Mucosa of stomach (tissue), 1 donor: ENCODE data around the gene CDC42SE2.
"Not testable (repeated sequence)": the region's sequence is repeated elsewhere in the genome, so short reads cannot be mapped to it uniquely, and the experiment has no call there.

Experiments
- H3K27me3 ChIP-seq: one replicate; pipeline ENCODE4 v1.7.0; 2013; ENCODE audit warnings: mild to moderate bottlenecking, low read length; ENCODE audit not compliant: control insufficient read depth, insufficient read depth
- H3K36me3 ChIP-seq: one replicate; pipeline ENCODE4 v1.7.0; 2013; ENCODE audit warnings: low read length; ENCODE audit not compliant: control insufficient read depth, insufficient read depth
- H3K4me1 ChIP-seq: one replicate; pipeline ENCODE4 v1.7.0; 2013; ENCODE audit warnings: mild to moderate bottlenecking, low read length; ENCODE audit not compliant: control insufficient read depth, insufficient read depth
- H3K4me3 ChIP-seq: one replicate; pipeline ENCODE4 v1.7.0; 2013; ENCODE audit warnings: low read length
- H3K9ac ChIP-seq: one replicate; pipeline ENCODE4 v1.7.0; 2013; ENCODE audit warnings: mild to moderate bottlenecking, low read length, moderate library complexity
- H3K9me3 ChIP-seq: one replicate; pipeline ENCODE4 v1.7.0; 2013; ENCODE audit warnings: mild to moderate bottlenecking, low read length, moderate library complexity; ENCODE audit not compliant: control insufficient read depth
- donor health status: Pancreatic carcinoma.

The CDC42SE2 gene

GRCh38 chr5:131226899-131227298, 37.0 kb upstream of the CDC42SE2 start:
- Histone ChIP-seq H3K4me3 (no peak overlapping the region), H3K4me1 (no peaks in the 10 kb centered on the region), H3K36me3 (no peaks in the 10 kb centered on the region), H3K9me3 (no peaks in the 10 kb centered on the region), H3K9ac (no peak overlapping the region), H3K27me3 (no peaks in the 10 kb centered on the region)

DNA sequence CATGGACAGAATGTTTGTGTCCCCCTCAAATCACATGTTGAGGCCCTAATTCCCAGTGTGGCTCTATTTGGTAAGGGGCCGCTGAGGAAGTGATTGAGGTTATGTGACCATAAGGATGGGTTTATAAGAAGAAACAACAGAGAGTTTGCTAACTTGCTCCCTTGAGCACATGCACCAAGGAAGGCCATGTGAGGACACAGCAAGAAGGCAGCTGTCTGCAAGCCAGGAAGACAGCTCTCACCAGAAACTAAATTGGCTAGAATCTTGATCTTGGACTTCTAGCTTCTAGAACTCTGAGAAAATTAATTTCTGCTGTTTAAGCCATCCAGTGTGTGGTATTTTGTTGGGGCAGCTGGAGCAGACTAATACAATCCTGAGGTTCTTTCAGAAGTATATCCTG, 35.2 kb upstream of the CDC42SE2 start:
- Histone ChIP-seq H3K9ac (no peak overlapping the region), H3K9me3 (no peaks in the 10 kb centered on the region), H3K27me3 (no peaks in the 10 kb centered on the region), H3K36me3 (no peaks in the 10 kb centered on the region), H3K4me1 (no peaks in the 10 kb centered on the region), H3K4me3 (no peak overlapping the region)

DNA sequence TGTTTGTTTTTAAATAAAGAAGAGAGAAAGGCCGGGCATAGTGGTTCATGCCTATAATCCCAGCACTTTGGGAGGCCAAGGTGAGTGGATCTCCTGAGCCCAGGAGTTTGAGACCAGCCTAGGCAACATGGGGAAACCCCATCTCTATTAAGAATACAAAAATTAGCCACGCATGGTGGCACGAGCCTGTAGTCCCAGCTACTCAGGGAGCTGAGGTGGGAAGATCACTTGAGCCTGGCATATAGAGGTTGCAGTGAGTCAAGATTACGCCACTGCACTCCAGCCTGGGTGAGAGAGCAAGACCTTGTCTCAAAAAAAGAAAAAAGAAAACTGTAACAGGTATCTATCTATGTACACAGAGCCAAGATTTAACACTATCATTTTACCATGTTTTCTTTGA, 34.2 kb upstream of the CDC42SE2 start:
- H3K9ac ChIP-seq = no peak overlapping the region
- no peaks in the 10 kb centered on the region for H3K27me3 ChIP-seq
- no peaks in the 10 kb centered on the region for H3K36me3 ChIP-seq

DNA sequence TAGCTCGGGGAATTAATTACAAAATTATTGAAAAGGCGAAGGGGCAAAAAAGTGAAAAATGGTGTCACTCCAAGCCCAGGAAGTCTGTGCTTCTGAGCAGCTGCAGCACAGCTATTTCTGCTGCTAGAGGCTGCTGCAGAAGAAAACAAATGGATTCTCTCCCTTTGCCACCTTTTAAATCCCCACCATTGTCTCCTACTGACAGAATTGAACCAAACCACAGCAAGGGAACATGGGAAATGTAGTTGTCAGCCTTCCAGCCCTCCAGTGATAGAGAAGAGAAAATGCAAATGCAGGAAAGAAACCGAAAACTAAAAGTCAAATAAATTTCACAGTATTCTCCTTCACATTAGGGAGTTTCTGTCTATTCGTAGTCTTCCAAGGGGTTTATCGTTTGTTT, 33.4 kb upstream of the CDC42SE2 start:
- Histone ChIP-seq H3K9me3 (no peaks in the 10 kb centered on the region), H3K4me3 (no peak overlapping the region), H3K9ac (no peak overlapping the region), H3K27me3 (no peaks in the 10 kb centered on the region), H3K36me3 (no peaks in the 10 kb centered on the region), H3K4me1 (no peaks in the 10 kb centered on the region)

More for the DNA sequence above, 34.2 kb upstream of the CDC42SE2 start:
- H3K4me1 ChIP-seq = no peaks in the 10 kb centered on the region
- no peaks in the 10 kb centered on the region for H3K9me3 ChIP-seq
- no peak overlapping the region for H3K4me3 ChIP-seq

GRCh38 chr5:131239686-131240085, 24.2 kb upstream of the CDC42SE2 start:
- H3K4me3 ChIP-seq = no peak overlapping the region
- H3K4me1 ChIP-seq = no peaks in the 10 kb centered on the region
- no peaks in the 10 kb centered on the region for H3K9me3 ChIP-seq
- H3K27me3 ChIP-seq = no peaks in the 10 kb centered on the region
- H3K9ac ChIP-seq = no peak overlapping the region
- no peaks in the 10 kb centered on the region for H3K36me3 ChIP-seq

- Histone ChIP-seq H3K4me1 (no peaks in the 10 kb centered on the region), H3K9me3 (no peaks in the 10 kb centered on the region), H3K36me3 (no peaks in the 10 kb centered on the region), H3K27me3 (no peaks in the 10 kb centered on the region), H3K4me3 (no peak overlapping the region), H3K9ac (no peak overlapping the region)
These were observed 21.1 kb upstream of the CDC42SE2 start for GRCh38 chr5:131242728-131243255.

GRCh38 chr5:131245312-131245711, 18.5 kb upstream of the CDC42SE2 start:
- Histone ChIP-seq H3K36me3 (no peaks in the 10 kb centered on the region), H3K27me3 (no peaks in the 10 kb centered on the region), H3K9ac (no peak overlapping the region), H3K9me3 (no peaks in the 10 kb centered on the region), H3K4me3 (no peak overlapping the region), H3K4me1 (no peaks in the 10 kb centered on the region)

DNA sequence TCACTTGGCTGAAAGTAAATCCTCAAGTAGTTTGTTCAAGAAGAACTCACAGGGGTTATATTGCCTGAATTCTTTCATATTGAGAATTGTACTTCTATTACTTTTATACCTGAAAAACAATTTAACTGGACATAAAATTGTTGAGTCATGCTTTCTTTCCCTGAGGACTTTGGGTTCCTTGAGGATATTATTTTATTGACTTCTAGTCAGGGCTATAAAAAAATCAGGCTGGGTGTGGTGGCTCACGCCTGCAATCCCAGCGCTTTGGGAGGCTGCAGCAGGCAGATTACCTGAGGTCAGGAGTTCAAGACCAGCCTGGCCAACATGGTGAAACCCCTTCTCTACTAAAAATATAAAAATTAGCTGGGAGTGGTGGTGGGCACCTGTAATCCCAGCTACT, 17.9 kb upstream of the CDC42SE2 start:
- no peak overlapping the region for H3K4me3 ChIP-seq

DNA sequence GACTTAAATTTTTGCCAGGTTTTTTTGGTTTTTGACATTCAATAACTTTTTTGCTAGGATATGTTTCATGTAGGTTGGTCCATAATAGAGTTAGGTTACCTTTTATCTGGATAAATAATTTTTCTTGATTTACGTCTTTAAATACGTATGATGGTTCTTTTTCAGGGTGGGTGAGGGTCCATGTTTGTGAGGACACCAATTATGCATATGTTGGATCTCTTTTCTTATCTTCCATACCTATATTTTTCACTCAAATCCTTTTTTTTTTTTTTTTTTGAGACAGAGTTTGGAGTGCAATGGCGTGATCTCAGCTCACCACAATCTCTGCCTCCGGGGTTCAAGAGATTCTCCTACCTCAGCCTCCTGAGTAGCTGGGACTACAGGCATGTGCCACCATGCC, 17.3 kb upstream of the CDC42SE2 start:
- H3K9me3 ChIP-seq = no peaks in the 10 kb centered on the region
- H3K27me3 ChIP-seq = no peaks in the 10 kb centered on the region
- H3K36me3 ChIP-seq = no peaks in the 10 kb centered on the region
- no peaks in the 10 kb centered on the region for H3K4me1 ChIP-seq
- H3K4me3 ChIP-seq = no peak overlapping the region
- no peak overlapping the region for H3K9ac ChIP-seq

More for the DNA sequence above, 17.9 kb upstream of the CDC42SE2 start:
- H3K9ac ChIP-seq = no peak overlapping the region
- no peaks in the 10 kb centered on the region for H3K4me1 ChIP-seq
- H3K27me3 ChIP-seq = no peaks in the 10 kb centered on the region
- H3K9me3 ChIP-seq = no peaks in the 10 kb centered on the region
- H3K36me3 ChIP-seq = no peaks in the 10 kb centered on the region

GRCh38 chr5:131250751-131251475, 12.9 kb upstream of the CDC42SE2 start:
- Histone ChIP-seq H3K4me3 (no peak overlapping the region), H3K9me3 (no peaks in the 10 kb centered on the region), H3K9ac (no peak overlapping the region), H3K27me3 (no peaks in the 10 kb centered on the region), H3K36me3 (no peaks in the 10 kb centered on the region), H3K4me1 (peaks cover 6% of the 10 kb centered on the region)

DNA sequence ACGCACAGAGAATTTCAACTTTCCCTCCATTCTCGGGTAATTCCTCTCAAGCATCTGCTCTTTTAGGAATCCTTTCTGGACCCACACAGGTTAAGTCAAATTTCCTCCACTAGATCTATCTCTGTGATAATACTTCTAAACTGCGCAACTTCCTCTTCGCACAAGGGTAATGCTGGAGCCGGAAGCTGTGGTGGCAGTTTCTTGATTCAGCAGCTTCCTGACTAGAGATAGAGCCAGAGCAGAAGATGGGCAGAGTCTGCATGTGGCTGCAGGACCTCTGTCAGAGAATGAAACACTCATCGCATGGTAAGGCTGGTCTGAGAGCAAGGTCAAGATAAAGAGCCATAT, 11.1 kb upstream of the CDC42SE2 start:
- no peak overlapping the region for H3K4me3 ChIP-seq
- peaks cover 9% of the 10 kb centered on the region for H3K4me1 ChIP-seq

GRCh38 chr5:131254025-131254424, 9.8 kb upstream of the CDC42SE2 start:
- H3K4me3 ChIP-seq, H3K9me3 ChIP-seq, H3K27me3 ChIP-seq, H3K9ac ChIP-seq, H3K36me3 ChIP-seq: not testable (repeated sequence)
- peaks cover 16% of the 10 kb centered on the region for H3K4me1 ChIP-seq

More for the DNA sequence above, 11.1 kb upstream of the CDC42SE2 start:
- H3K9ac ChIP-seq = no peak overlapping the region
- H3K36me3 ChIP-seq = no peaks in the 10 kb centered on the region
- no peaks in the 10 kb centered on the region for H3K27me3 ChIP-seq
- H3K9me3 ChIP-seq = no peaks in the 10 kb centered on the region

GRCh38 chr5:131254741-131255140, 9.1 kb upstream of the CDC42SE2 start:
- Histone ChIP-seq H3K4me3 (no peak overlapping the region), H3K4me1 (peaks cover 16% of the 10 kb centered on the region), H3K9ac (no peak overlapping the region), H3K36me3 (no peaks in the 10 kb centered on the region), H3K9me3 (no peaks in the 10 kb centered on the region), H3K27me3 (no peaks in the 10 kb centered on the region)
